ENCODE data around the gene CLCN2.

CLCN2 gene

DNA sequence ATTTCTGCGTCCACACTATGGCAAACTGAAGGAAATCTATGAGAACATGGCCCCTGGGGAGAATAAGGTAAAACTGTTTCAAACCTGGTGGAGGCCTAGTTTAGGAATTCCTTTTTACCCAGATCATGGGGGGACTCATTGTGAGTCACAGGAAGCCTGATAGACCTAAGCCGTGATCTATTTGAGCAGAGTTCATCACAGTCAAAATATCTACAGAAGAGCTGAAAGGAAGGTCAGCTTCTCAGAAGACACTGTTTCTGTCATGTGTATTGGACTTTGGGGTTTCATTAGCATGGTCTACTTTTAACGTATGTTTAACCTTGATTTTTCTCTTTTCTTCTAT, 61.1 kb downstream of the CLCN2 start:
- in situ Hi-C loops (cut with MboI; ENCODE audit: low sequenced_read_pairs), result no loop called here

- in situ Hi-C loops (cut with MboI; ENCODE audit: low sequenced_read_pairs), result no loop called here
Measured at GRCh38 chr3:184299488-184300377, 61.7 kb downstream of the CLCN2 start.

- in situ Hi-C loops (cut with MboI; ENCODE audit: low sequenced_read_pairs), result no loop called here
Measured at GRCh38 chr3:184298759-184299487, 62.5 kb downstream of the CLCN2 start, which contains the start of gene PSMD2. TSS of gene PSMD2 (plus strand) at chr3:184299241. CDS start at chr3:184299267, 26 bp downstream.

- in situ Hi-C loops (cut with MboI; ENCODE audit: low sequenced_read_pairs), result no loop called here
Measured at GRCh38 chr3:184296616-184297015, 64.8 kb downstream of the CLCN2 start.
